Trophoblast cell (in vitro differentiated cells and primary cell): ENCODE data around the gene CCL21.
"Not testable (repeated sequence)": the region's sequence is repeated elsewhere in the genome, so short reads cannot be mapped to it uniquely, and the experiment has no call there.

ENCODE experiments used
- DNase-seq, 2 donors: peaks; one replicate each; pipeline ENCODE4 v3.0.0-alpha.2; 2016
- H2AFZ ChIP-seq: 2 replicates; pipeline ENCODE4 v1.6.1; 2013; ENCODE audit warnings: low read length, moderate library complexity, mild to moderate bottlenecking; ENCODE audit not compliant: insufficient read depth, poor library complexity
- H2AK5ac ChIP-seq: 2 replicates; pipeline ENCODE4 v1.6.1; 2013; ENCODE audit warnings: mild to moderate bottlenecking, low read length
- H2BK120ac ChIP-seq: 2 replicates; pipeline ENCODE4 v1.6.1; 2013; ENCODE audit warnings: low read length, mild to moderate bottlenecking, moderate library complexity; ENCODE audit not compliant: insufficient read depth, poor library complexity
- H2BK12ac ChIP-seq: 2 replicates; pipeline ENCODE4 v1.6.1; 2013; ENCODE audit warnings: mild to moderate bottlenecking, low read length, moderate library complexity
- H2BK5ac ChIP-seq: 2 replicates; pipeline ENCODE4 v1.6.1; 2013; ENCODE audit warnings: low read length, low read depth, moderate library complexity, mild to moderate bottlenecking; ENCODE audit not compliant: poor library complexity
- H3K14ac ChIP-seq: 2 replicates; pipeline ENCODE4 v1.6.1; 2013; ENCODE audit warnings: mild to moderate bottlenecking, low read length
- H3K18ac ChIP-seq: 2 replicates; pipeline ENCODE4 v1.6.1; 2013; ENCODE audit warnings: mild to moderate bottlenecking, low read length
- H3K23ac ChIP-seq: 2 replicates; pipeline ENCODE4 v1.6.1; 2013; ENCODE audit warnings: low read length
- H3K27ac ChIP-seq: 2 replicates; pipeline ENCODE4 v1.5.1; 2013; ENCODE audit warnings: low read depth, mild to moderate bottlenecking, inconsistent platforms, low read length, moderate library complexity
- H3K27me3 ChIP-seq: 2 replicates; pipeline ENCODE4 v1.6.1; 2013; ENCODE audit warnings: inconsistent platforms, mild to moderate bottlenecking, low read length, moderate library complexity; ENCODE audit not compliant: insufficient read depth
- H3K36me3 ChIP-seq, 2 experiments: 1 replicate in 1 of 2; 2 replicates in 1 of 2; pipeline ENCODE4 v1.6.1; 2013; ENCODE audit warnings: low read length in 2 of 2, mild to moderate bottlenecking in 2 of 2, moderate library complexity in 1 of 2; ENCODE audit not compliant: insufficient read depth in 2 of 2, control insufficient read depth in 1 of 2
- H3K4ac ChIP-seq: 2 replicates; pipeline ENCODE4 v1.6.1; 2013; ENCODE audit warnings: low read depth, mild to moderate bottlenecking, low read length, moderate library complexity
- H3K4me1 ChIP-seq, 2 experiments: 1 replicate in 1 of 2; 2 replicates in 1 of 2; pipeline ENCODE4 v1.6.1; 2013; ENCODE audit warnings: low read length in 2 of 2, mild to moderate bottlenecking in 2 of 2, moderate library complexity in 1 of 2; ENCODE audit not compliant: insufficient read depth in 2 of 2, control insufficient read depth in 1 of 2
- H3K4me2 ChIP-seq: 2 replicates; pipeline ENCODE4 v1.6.1; 2013; ENCODE audit warnings: inconsistent platforms, mild to moderate bottlenecking, low read length, moderate library complexity
- H3K4me3 ChIP-seq: 2 replicates; pipeline ENCODE4 v1.5.1; 2013; ENCODE audit warnings: mild to moderate bottlenecking, low read depth, low read length, inconsistent platforms
- H3K79me1 ChIP-seq: one replicate; pipeline ENCODE4 v1.6.1; 2013; ENCODE audit warnings: low read length
- H3K79me2 ChIP-seq: 2 replicates; pipeline ENCODE4 v1.6.1; 2013; ENCODE audit warnings: low read length, mild to moderate bottlenecking; ENCODE audit not compliant: control insufficient read depth, insufficient read depth, poor library complexity
- H3K9ac ChIP-seq: 2 replicates; pipeline ENCODE4 v1.6.1; 2013; ENCODE audit warnings: mild to moderate bottlenecking, low read length
- H3K9me3 ChIP-seq: 2 replicates; pipeline ENCODE4 v1.6.1; 2013; ENCODE audit warnings: low read depth, mild to moderate bottlenecking, control low read depth, inconsistent platforms, low read length; ENCODE audit not compliant: insufficient read depth
- H4K12ac ChIP-seq: 2 replicates; pipeline ENCODE4 v1.6.1; 2013; ENCODE audit warnings: low read depth, mild to moderate bottlenecking, low read length, moderate library complexity
- H4K8ac ChIP-seq: 2 replicates; pipeline ENCODE4 v1.6.1; 2013; ENCODE audit warnings: low read depth, mild to moderate bottlenecking, low read length, moderate library complexity
- H4K91ac ChIP-seq: one replicate; pipeline ENCODE4 v1.6.1; 2013; ENCODE audit warnings: low read depth, mild to moderate bottlenecking, low read length, moderate library complexity
- WGBS: extraction: QIAGEN DNeasy Blood & Tissue Kit; methylation state at CpG from one replicate; pipeline ENCODE4 v1.1.7; 2013; ENCODE audit warnings: missing lambda C conversion rate; ENCODE audit not compliant: insufficient read length, insufficient coverage; ENCODE audit errors: extremely low coverage; 5-methylcytosine and 5-hydroxymethylcytosine counted together

CCL21 gene

DNA sequence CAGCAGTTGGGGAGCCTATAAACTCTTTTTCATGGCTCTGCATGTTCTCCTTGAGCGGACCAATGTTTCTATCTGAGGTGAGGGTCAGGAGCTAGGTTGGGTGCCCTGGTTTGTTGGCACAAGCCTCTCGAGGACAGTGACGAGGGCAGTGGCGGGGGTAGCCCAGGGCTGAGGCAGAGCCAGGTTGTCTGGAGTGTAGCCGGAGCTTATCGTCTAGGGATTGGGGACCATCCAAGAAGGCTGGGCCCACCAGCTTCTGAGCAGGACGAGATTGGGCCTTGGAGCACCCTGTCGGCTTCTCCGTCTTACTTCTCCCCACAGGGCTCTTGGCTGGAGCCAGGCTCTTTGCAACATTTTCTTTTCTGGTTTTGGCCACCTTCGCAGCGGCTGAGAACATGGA, 13.2 kb upstream of the CCL21 start:
- H2AFZ ChIP-seq, result no peak overlapping the region
- H3K9me3 ChIP-seq, result peaks cover 2% of the 10 kb centered on the region
- H3K23ac ChIP-seq, result no peak overlapping the region
- no peak overlapping the region for H2BK120ac ChIP-seq
- no peaks in the 10 kb centered on the region for H3K4me1 ChIP-seq
- no peak overlapping the region for H2BK12ac ChIP-seq
- H3K4ac ChIP-seq, result no peak overlapping the region
- WGBS, result no CpG with 5 or more reads among the region's 11 CpGs
- no peak overlapping the region for H4K12ac ChIP-seq
- H3K27ac ChIP-seq, result no peak overlapping the region
- no peak overlapping the region for H2BK5ac ChIP-seq
- H3K18ac ChIP-seq, result no peak overlapping the region
- no peak overlapping the region for H3K4me3 ChIP-seq
- H4K8ac ChIP-seq, result no peak overlapping the region
- DNase-seq, result no peak
- H2AK5ac ChIP-seq, result no peak overlapping the region
- H3K9ac ChIP-seq, result no peak overlapping the region
- no peak overlapping the region for H3K14ac ChIP-seq
- H4K91ac ChIP-seq, result no peak overlapping the region
- H3K79me1 ChIP-seq, result no peaks in the 10 kb centered on the region
- H3K36me3 ChIP-seq, result no peaks in the 10 kb centered on the region
- no peaks in the 10 kb centered on the region for H3K27me3 ChIP-seq
- no peaks in the 10 kb centered on the region for H3K79me2 ChIP-seq
- H3K4me2 ChIP-seq, result no peak overlapping the region

- not testable (repeated sequence) for H3K4ac ChIP-seq, H3K36me3 ChIP-seq, H4K12ac ChIP-seq, DNase-seq, H3K9ac ChIP-seq, H3K9me3 ChIP-seq, H3K4me1 ChIP-seq, H3K4me3 ChIP-seq, H3K27ac ChIP-seq, H2BK12ac ChIP-seq, H2AFZ ChIP-seq, H2AK5ac ChIP-seq, H3K4me2 ChIP-seq, H3K79me2 ChIP-seq, H3K23ac ChIP-seq, H4K91ac ChIP-seq, H2BK120ac ChIP-seq, H3K14ac ChIP-seq, H2BK5ac ChIP-seq, H4K8ac ChIP-seq, H3K27me3 ChIP-seq, H3K79me1 ChIP-seq, H3K18ac ChIP-seq
Observed at GRCh38 chr9:34719769-34720025, 9.8 kb upstream of the CCL21 start.

DNA sequence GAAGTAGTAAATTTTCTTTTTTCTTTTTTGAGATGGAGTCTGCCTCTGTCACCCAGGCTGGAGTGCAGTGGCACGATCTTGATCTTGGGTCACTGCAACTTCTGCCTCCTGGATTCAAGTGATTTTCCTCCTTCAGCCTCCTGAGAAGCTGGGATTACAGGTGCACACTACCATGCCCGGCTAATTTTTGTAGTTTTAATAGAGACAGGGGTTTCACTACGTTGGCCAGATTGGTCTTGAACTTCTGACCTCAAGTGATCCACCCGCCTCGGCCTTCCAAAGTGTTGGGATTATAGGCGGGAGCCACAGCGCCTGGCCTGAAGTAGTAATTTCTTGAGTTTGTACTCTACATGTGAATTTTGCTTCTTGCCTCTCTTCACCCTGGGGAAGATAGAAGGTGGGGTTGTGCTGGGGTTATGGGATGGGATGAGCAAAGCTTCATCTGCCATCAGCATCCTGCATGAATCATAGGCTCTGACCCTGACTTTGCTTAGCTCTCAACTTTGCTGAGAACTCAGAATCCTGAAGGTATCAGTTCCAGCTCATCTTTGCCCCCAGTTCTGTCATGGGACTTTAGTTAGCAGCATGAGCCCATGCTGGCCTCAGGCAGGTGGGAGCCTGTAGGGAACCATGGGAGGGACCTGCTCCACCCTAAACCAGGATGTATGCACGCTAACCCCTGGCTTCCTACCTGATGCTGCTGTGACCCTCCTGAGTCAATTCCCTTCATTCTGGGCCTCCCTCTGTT, 9.3 kb upstream of the CCL21 start:
- no peak overlapping the region for H3K9ac ChIP-seq
- no peak for DNase-seq

DNA sequence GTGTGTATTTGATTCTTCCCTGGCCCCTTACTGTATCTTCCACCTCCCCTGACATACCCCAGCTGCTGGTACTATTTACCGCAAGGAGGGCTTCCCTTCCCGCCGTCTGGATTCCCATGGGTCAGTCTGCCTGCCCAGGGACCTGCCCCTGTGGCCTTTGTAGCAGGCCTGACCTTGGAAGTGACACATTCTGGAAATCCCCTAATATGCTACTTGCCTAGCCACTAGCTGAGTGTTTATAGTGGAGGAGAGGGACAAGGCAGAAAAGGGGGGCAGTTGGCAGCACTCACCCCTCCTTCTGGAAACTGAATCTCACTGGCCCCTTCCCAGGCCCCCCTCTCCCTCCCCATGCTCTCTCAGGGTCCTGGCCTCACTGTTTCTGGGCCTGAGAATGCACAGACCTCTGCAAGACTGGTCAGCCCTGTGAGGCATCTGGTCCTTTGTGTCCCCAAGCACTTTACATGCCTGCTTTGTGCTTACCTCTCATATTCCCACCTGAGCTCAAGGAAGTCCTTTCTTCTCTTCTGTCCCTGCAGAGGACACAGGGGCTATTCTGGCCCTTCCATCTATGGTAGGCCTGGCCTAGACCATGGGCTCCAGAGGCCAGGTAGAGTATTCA, 8.2 kb upstream of the CCL21 start:
- no peak overlapping the region for H3K9ac ChIP-seq
- no peak overlapping the region for H3K4ac ChIP-seq
- H3K79me2 ChIP-seq, result no peaks in the 10 kb centered on the region
- no peak overlapping the region for H3K4me3 ChIP-seq
- no CpG with 5 or more reads among the region's 3 CpGs for WGBS
- no peak overlapping the region for H3K23ac ChIP-seq
- H2AK5ac ChIP-seq, result no peak overlapping the region
- no peaks in the 10 kb centered on the region for H3K4me1 ChIP-seq
- no peak overlapping the region for H3K18ac ChIP-seq
- H3K14ac ChIP-seq, result no peak overlapping the region
- H2AFZ ChIP-seq, result no peak overlapping the region
- no peak overlapping the region for H4K12ac ChIP-seq
- H3K27ac ChIP-seq, result no peak overlapping the region
- H3K36me3 ChIP-seq, result no peaks in the 10 kb centered on the region
- no peak overlapping the region for H3K4me2 ChIP-seq
- no peak overlapping the region for H4K8ac ChIP-seq
- peak in 1 of 2 donors; percentile 30 for DNase-seq
- no peak overlapping the region for H2BK12ac ChIP-seq
- H3K27me3 ChIP-seq, result no peaks in the 10 kb centered on the region
- peaks cover 1% of the 10 kb centered on the region for H3K9me3 ChIP-seq
- no peak overlapping the region for H4K91ac ChIP-seq
- H2BK5ac ChIP-seq, result no peak overlapping the region
- no peak overlapping the region for H2BK120ac ChIP-seq
- no peaks in the 10 kb centered on the region for H3K79me1 ChIP-seq

More for the DNA sequence above, 9.3 kb upstream of the CCL21 start:
- H3K9me3 ChIP-seq, result peaks cover 2% of the 10 kb centered on the region
- no peaks in the 10 kb centered on the region for H3K27me3 ChIP-seq
- no peak overlapping the region for H2BK5ac ChIP-seq
- no peak overlapping the region for H4K91ac ChIP-seq
- H2AFZ ChIP-seq, result no peak overlapping the region
- WGBS, result no CpG with 5 or more reads among the region's 8 CpGs
- no peak overlapping the region for H3K18ac ChIP-seq
- no peaks in the 10 kb centered on the region for H3K79me1 ChIP-seq
- no peaks in the 10 kb centered on the region for H3K79me2 ChIP-seq
- H3K4me1 ChIP-seq, result no peaks in the 10 kb centered on the region
- H3K4me2 ChIP-seq, result no peak overlapping the region
- no peaks in the 10 kb centered on the region for H3K36me3 ChIP-seq
- H4K12ac ChIP-seq, result no peak overlapping the region
- H3K4ac ChIP-seq, result no peak overlapping the region
- H2BK12ac ChIP-seq, result no peak overlapping the region
- H3K23ac ChIP-seq, result no peak overlapping the region
- no peak overlapping the region for H4K8ac ChIP-seq
- H2BK120ac ChIP-seq, result no peak overlapping the region
- H3K14ac ChIP-seq, result no peak overlapping the region
- H2AK5ac ChIP-seq, result no peak overlapping the region
- no peak overlapping the region for H3K4me3 ChIP-seq
- H3K27ac ChIP-seq, result no peak overlapping the region
